ENCODE results near the gene MBD3L4. TPM values are rescaled to one million over a fixed set of nuclear protein-coding genes. Genes with fewer than 3 reads are reported as not detected.

Gene MBD3L4
- total RNA-seq, 4 donors from 2014 or later: not detected

DNA sequence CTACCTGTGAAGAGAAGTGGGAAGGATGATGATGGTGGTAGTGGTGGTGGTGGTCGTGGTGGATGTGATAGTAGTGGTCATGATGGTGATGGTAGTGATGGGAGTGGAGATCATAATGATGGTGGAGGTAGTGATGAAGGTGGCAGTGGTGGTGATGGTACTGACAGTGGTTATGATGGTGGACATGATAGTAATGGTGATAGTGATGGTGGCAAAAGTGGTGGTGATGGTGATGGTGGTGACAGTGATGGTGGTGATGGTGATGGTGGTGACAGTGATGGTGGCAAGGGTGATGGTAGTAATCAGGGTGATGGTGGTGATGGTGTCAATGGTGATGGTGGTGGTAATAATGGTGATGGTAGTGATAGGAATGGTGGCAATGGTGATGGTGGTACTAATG, 44.9 kb downstream of the MBD3L4 start:
- TF ChIP-seq, protein P1, sequence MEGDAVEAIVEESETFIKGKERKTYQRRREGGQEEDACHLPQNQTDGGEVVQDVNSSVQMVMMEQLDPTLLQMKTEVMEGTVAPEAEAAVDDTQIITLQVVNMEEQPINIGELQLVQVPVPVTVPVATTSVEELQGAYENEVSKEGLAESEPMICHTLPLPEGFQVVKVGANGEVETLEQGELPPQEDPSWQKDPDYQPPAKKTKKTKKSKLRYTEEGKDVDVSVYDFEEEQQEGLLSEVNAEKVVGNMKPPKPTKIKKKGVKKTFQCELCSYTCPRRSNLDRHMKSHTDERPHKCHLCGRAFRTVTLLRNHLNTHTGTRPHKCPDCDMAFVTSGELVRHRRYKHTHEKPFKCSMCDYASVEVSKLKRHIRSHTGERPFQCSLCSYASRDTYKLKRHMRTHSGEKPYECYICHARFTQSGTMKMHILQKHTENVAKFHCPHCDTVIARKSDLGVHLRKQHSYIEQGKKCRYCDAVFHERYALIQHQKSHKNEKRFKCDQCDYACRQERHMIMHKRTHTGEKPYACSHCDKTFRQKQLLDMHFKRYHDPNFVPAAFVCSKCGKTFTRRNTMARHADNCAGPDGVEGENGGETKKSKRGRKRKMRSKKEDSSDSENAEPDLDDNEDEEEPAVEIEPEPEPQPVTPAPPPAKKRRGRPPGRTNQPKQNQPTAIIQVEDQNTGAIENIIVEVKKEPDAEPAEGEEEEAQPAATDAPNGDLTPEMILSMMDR (IDR thresholded peaks at IDR 0.05; ENCODE audit: low read depth): no peak

DNA sequence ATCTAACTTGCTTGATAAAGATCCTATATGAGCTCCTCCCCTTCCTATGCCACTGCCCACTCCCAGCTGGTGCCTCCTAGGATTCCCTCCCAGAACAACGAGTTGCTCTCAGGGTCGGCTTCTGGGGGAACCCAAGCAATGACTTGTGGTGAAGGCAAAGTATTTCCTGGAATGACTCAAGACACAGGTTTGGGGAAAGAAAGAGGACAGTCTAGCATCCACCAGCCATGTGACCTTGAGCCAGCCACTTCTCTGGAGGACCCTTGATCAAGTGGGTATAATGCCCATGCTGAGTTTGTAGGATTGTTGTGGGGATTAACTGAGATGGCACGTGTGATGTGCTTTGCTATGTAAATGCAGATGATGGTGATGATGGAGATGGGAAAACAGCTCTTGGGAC, 51.7 kb downstream of the MBD3L4 start:
- TF ChIP-seq, protein P1 (IDR thresholded peaks at IDR 0.05; ENCODE audit: low read depth): no peak

DNA sequence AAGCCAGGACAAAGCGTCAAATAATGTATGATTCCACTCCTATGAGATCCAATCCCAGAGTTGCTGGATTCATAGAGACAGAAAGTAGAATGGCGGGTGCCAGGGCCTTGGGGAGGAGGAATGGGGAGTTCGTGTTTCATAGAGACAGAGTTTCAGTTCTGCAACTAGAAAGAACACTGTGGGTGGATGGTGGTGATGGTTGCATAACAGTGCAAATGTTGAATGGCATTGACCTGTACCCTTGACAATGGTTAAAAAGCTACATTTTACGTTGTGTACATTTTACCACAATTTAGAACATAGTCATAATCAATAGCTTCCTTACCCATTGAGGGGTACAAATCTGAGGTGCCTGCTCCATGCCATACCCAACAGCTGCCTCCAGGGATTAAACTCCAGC, 52.1 kb downstream of the MBD3L4 start:
- TF ChIP-seq, protein P1 (IDR thresholded peaks at IDR 0.05; ENCODE audit: low read depth): no peak

Other genes with a start within 250 kb of the MBD3L4 start
- under 1 TPM in 1 of 4 donors, not detected in 3; 0.17 TPM for gene ADGRE1, start 152.6 kb downstream of the MBD3L4 start, total RNA-seq
- not detected for gene MBD3L2B, start 18.7 kb downstream of the MBD3L4 start, total RNA-seq
- gene MBD3L5, start 9.6 kb downstream of the MBD3L4 start, total RNA-seq: not detected
- gene MBD3L2, start 9.1 kb upstream of the MBD3L4 start, total RNA-seq: not detected
- not detected for gene MBD3L3, start 18.5 kb upstream of the MBD3L4 start, total RNA-seq
- 1 to 10 TPM; 7.9 to 9.1 (median 8.0) TPM for gene ZNF557, start 29.5 kb upstream of the MBD3L4 start, total RNA-seq

Data from subcutaneous adipose tissue (tissue), 4 donors.